NB4 (cell line): ENCODE results near the gene NRP2.

Experiments used
- CTCF ChIP-seq: IDR thresholded peaks from one replicate; pipeline ENCODE4 v1.5.1; 2012; ENCODE audit warnings: low read depth, low read length
- MAX ChIP-seq: IDR thresholded peaks from 2 replicates; pipeline ENCODE4 v1.6.1; 2011; ENCODE audit warnings: low read depth, low read length
- POLR2A ChIP-seq: IDR thresholded peaks from 2 replicates; pipeline ENCODE4 v1.6.1; 2011; ENCODE audit warnings: mild to moderate bottlenecking; ENCODE audit not compliant: insufficient read length; ENCODE audit errors: extremely low read depth

- TF ChIP-seq POLR2A, result no peak
- TF ChIP-seq CTCF, result no peak
- TF ChIP-seq MAX, result no peak
Measured at GRCh38 chr2:205694256-205694655, 12.0 kb downstream of the NRP2 start.
